Measurements from ENCODE around the gene CREB3L2.
"Not testable (repeated sequence)": the region's sequence is repeated elsewhere in the genome, so short reads cannot be mapped to it uniquely, and the experiment has no call there.

Gene CREB3L2

DNA sequence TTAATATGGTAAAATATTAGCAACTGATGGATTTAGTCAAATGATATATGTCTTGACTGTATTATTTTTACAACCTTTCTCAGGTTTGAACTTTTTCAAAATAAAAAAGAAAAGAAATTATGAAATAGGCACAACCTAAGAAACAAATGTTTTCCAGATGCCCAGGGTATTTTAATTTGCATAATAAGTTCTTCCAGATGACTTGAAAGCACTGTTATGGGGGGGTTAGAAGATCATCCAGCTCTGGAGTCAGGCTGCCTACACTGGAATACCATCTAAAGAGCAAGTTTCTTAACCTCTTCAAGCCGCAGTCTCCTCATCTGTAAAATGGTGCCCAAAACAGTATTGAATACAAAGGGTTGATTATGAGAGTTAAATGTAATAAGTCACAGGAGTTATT, 32.1 kb downstream of the CREB3L2 start:
- POLR2A ChIA-PET = no interaction called here
- no peak for TF ChIP-seq FOXA1 (IDR thresholded peaks at IDR 0.05)
- no peak for TF ChIP-seq ELF4 (IDR thresholded peaks at IDR 0.05)
- TF ChIP-seq SP1 (IDR thresholded peaks at IDR 0.05) = no peak
- no peak for TF ChIP-seq SUZ12 (IDR thresholded peaks at IDR 0.05)
- no peak for TF ChIP-seq TARDBP (IDR thresholded peaks at IDR 0.05)
- no peak for TF ChIP-seq LEF1 (IDR thresholded peaks at IDR 0.05; ENCODE audit: borderline replicate concordance)
- TF ChIP-seq CTBP1 (IDR thresholded peaks at IDR 0.05; ENCODE audit: borderline replicate concordance) = no peak
- TF ChIP-seq ARNT (IDR thresholded peaks at IDR 0.05) = no peak
- no peak for TF ChIP-seq BHLHE40 (IDR thresholded peaks at IDR 0.05; ENCODE audit: borderline replicate concordance)
- TF ChIP-seq L3MBTL2 (conservative IDR thresholded peaks at IDR 0.05) = no peak
- no peak for TF ChIP-seq ZNF384 (IDR thresholded peaks at IDR 0.05)
- TF ChIP-seq NFRKB (IDR thresholded peaks at IDR 0.05) = no peak
- TF ChIP-seq FOXK2 (IDR thresholded peaks at IDR 0.05) = no peak
- TF ChIP-seq HDGF (IDR thresholded peaks at IDR 0.05; ENCODE audit: borderline replicate concordance) = no peak
- TF ChIP-seq FOXM1 (IDR thresholded peaks at IDR 0.05; ENCODE audit: borderline replicate concordance) = no peak
- TF ChIP-seq, protein P1, sequence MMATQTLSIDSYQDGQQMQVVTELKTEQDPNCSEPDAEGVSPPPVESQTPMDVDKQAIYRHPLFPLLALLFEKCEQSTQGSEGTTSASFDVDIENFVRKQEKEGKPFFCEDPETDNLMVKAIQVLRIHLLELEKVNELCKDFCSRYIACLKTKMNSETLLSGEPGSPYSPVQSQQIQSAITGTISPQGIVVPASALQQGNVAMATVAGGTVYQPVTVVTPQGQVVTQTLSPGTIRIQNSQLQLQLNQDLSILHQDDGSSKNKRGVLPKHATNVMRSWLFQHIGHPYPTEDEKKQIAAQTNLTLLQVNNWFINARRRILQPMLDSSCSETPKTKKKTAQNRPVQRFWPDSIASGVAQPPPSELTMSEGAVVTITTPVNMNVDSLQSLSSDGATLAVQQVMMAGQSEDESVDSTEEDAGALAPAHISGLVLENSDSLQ (IDR thresholded peaks at IDR 0.05) = no peak
- no peak for DNase-seq (ENCODE audit: extremely low spot score)
- CTCF ChIA-PET = no interaction called here

DNA sequence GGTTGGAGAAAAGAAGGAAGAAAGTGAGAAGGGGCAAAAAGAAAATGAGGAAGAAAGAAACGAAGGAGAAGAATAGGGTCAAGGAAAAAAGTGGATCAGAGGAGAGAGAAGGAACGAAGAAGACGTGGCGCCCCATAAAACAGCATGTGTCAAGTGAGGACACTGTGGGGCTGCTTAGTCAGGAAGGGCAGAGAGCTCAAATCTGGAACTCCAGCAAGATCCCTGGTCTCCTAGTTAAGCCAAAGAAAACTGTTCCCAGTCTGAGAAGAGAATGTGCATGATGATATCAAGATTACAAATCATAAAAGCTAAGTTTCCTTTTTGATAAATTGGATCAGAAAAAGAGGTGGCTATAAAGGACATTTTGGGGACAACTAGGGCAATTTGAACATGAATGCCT, 33.0 kb downstream of the CREB3L2 start:
- TF ChIP-seq SUZ12 (IDR thresholded peaks at IDR 0.05) = no peak
- no peak for TF ChIP-seq FOXA1 (IDR thresholded peaks at IDR 0.05)
- CTCF ChIA-PET = interaction anchor here (0.6 to 0.7 kb wide), 2 partner anchors 753 to 1534 kb away, joined by 3 to 4 read pairs; no protein-coding TSS in a partner anchor
- POLR2A ChIA-PET = interaction anchor here (1.0 kb wide), 1 partner anchor 15 kb away, joined by 4 read pairs; no protein-coding TSS in a partner anchor
- DNase-seq (ENCODE audit: extremely low spot score) = no peak

DNA sequence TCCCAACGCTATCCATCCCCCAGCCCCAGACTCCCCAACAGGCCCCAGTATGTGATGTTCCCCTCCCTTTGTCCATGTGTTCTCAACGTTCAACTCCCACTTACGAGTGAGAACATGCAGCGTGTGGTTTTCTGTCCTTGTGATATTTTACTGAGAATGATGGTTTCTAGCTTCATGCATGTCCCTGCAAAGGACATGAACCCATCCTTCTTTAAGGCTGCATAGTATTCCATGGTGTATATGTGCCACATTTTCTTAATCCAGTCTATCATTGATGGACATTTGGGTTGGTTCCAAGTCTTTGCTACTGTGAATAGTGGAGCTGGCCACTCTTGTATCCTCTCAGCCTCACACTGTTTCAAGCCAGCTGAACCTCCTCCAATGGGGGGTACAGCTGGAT, 33.5 kb downstream of the CREB3L2 start:
- DNase-seq (ENCODE audit: extremely low spot score) = not testable (repeated sequence)
- POLR2A ChIA-PET = interaction anchor here (1.0 kb wide), 1 partner anchor 14 kb away, joined by 4 read pairs; no protein-coding TSS in a partner anchor
- CTCF ChIA-PET = interaction anchor here (0.7 kb wide), 1 partner anchor 1535 kb away, joined by 4 read pairs; no protein-coding TSS in a partner anchor

DNA sequence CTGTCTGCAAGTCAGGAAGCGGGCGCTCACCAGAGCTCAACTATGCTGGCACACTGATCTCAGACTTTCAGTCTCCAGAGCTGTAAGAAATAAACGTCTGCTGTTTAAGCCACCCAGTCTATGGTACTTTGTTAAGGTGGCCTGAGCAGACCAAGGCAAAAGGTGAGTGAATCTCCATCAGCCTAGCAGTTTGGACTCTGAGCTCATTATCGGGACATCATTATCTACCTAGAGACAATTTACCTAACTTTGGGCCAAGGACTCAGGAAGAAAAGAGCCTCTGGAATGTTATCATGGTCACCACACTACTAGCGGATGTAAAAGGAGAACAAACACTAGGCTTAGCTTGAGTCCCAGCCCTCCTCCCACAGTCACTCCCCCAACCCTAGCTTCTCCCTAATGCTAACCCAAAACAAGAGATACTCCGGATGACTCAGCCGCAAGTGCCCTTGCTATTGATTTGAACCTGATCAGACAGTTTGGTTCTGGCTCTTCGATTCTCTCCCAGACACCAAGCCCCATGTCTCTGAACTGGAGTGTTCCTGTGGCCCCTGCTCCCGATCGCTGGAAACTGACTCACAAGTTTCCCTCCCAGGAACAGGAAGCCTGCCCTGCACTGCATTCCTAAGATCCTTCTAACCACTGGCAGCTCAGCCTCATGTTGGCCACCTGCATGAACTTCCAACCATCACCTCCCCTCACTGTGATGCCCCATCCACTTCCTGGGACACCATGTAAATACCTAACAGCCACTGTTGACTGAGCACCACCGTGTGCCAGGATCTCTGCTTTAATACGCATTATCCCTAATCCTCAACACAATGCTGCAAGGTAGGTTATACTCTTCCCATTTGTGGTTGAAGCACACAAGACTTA, 34.5 kb downstream of the CREB3L2 start:
- POLR2A ChIA-PET = interaction anchor here (0.7 to 1.0 kb wide), 2 partner anchors 13 to 14 kb away, joined by 3 to 4 read pairs; no protein-coding TSS in a partner anchor
- CTCF ChIA-PET = interaction anchor here (0.6 kb wide), 1 partner anchor 23 kb away, joined by 3 read pairs; no protein-coding TSS in a partner anchor
- no peak for TF ChIP-seq L3MBTL2 (conservative IDR thresholded peaks at IDR 0.05)
- no peak for TF ChIP-seq FOXK2 (IDR thresholded peaks at IDR 0.05)
- no peak for TF ChIP-seq FOXM1 (IDR thresholded peaks at IDR 0.05; ENCODE audit: borderline replicate concordance)
- no peak for TF ChIP-seq LEF1 (IDR thresholded peaks at IDR 0.05; ENCODE audit: borderline replicate concordance)
- no peak for TF ChIP-seq CTBP1 (IDR thresholded peaks at IDR 0.05; ENCODE audit: borderline replicate concordance)
- no peak for DNase-seq (ENCODE audit: extremely low spot score)

DNA sequence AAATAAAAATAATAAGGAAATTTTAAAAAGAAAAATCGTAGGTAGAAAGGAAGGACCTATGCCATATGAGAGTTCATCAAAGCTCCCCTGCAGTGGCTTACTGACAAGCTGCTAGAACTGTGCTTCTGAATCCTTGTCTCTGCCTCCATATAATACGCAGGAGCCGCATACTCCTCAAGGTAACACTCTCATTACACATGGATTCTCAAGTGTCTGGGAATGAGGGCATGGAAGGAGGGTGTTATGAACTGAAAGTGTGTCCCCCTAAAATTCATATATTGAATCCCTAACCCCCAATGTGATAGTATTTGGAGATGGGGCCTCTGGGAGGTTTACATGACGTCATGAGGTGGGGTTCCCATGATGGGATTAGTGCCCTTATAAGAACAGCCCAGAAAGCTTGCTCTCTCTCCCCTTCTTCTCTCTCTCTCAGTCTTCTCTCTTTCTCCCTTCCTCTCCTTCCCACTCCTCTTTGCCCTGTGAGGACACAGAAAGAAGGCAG, 35.2 kb downstream of the CREB3L2 start:
- DNase-seq (ENCODE audit: extremely low spot score) = no peak
- POLR2A ChIA-PET = interaction anchor here (0.7 kb wide), 1 partner anchor 13 kb away, joined by 3 read pairs; no protein-coding TSS in a partner anchor
- no peak for TF ChIP-seq BHLHE40 (IDR thresholded peaks at IDR 0.05; ENCODE audit: borderline replicate concordance)
- TF ChIP-seq FOXM1 (IDR thresholded peaks at IDR 0.05; ENCODE audit: borderline replicate concordance) = no peak
- TF ChIP-seq L3MBTL2 (conservative IDR thresholded peaks at IDR 0.05) = no peak
- TF ChIP-seq, protein P1 (IDR thresholded peaks at IDR 0.05) = no peak
- CTCF ChIA-PET = interaction anchor here (0.6 kb wide), 1 partner anchor 24 kb away, joined by 3 read pairs; no protein-coding TSS in a partner anchor

DNA sequence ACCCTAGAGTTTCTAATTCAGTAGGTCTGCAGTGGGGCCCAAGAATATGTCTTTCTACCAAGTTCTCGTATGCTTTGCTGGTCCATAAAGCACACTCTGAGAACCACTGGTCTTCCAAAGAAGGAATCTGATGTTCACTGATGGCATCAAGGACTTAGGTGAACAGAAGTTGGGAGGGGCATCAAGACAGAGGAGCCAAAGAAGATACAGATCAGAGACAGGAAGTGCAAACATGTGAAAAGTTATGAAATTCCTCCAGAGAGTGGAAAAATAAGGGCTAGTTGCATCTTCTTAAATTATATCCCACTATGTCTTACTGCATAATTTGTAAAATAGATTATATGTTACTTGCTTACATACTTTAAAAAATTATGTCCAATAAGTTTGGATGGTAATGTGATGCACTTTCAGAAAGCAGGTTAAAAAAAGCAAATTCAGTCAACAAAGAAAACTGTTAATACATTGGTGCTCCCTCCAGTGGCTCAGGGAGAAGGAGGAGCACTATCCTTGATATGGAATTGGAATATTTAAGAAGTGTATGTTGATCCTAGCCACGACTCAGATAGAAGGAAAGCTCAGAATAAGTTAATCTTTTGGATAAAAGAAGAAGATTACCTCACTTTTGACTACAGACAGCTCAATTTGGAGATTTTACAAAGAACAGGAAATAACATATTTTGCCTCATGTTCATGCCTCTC, 35.8 kb downstream of the CREB3L2 start:
- POLR2A ChIA-PET = no interaction called here
- TF ChIP-seq LEF1 (IDR thresholded peaks at IDR 0.05; ENCODE audit: borderline replicate concordance) (no peak), ZNF384 (IDR thresholded peaks at IDR 0.05) (no peak), SUZ12 (IDR thresholded peaks at IDR 0.05) (no peak), ELF4 (IDR thresholded peaks at IDR 0.05) (no peak), FOXM1 (IDR thresholded peaks at IDR 0.05; ENCODE audit: borderline replicate concordance) (no peak), CTBP1 (IDR thresholded peaks at IDR 0.05; ENCODE audit: borderline replicate concordance) (no peak), SP1 (IDR thresholded peaks at IDR 0.05) (no peak), L3MBTL2 (conservative IDR thresholded peaks at IDR 0.05) (no peak), TARDBP (IDR thresholded peaks at IDR 0.05) (no peak), ARNT (IDR thresholded peaks at IDR 0.05) (no peak), FOXK2 (IDR thresholded peaks at IDR 0.05) (no peak), BHLHE40 (IDR thresholded peaks at IDR 0.05; ENCODE audit: borderline replicate concordance) (no peak), FOXA1 (IDR thresholded peaks at IDR 0.05) (no peak), NFRKB (IDR thresholded peaks at IDR 0.05) (no peak), HDGF (IDR thresholded peaks at IDR 0.05; ENCODE audit: borderline replicate concordance) (no peak)
- TF ChIP-seq, protein P1 (IDR thresholded peaks at IDR 0.05) = no peak
- no peak for DNase-seq (ENCODE audit: extremely low spot score)
- CTCF ChIA-PET = no interaction called here

All from HEK293T (cell line).